H1 (cell line): ENCODE data around the gene PARD3. TPM values are rescaled to one million over a fixed set of nuclear protein-coding genes. Genes with fewer than 3 reads are reported as not detected.

Experiments used
- CTCF ChIA-PET: fragments of 300-600 bp; sonication (Branson Sonifier 250); formaldehyde crosslinking; loops from one replicate; lab custom pipeline; 2021; ENCODE audit not compliant: partially characterized antibody; lab: Charles Lee
- POLR2A ChIA-PET: fragments of 300-600 bp; sonication (Branson Sonifier 250); formaldehyde crosslinking; loops from one replicate; lab custom pipeline; 2021; ENCODE audit warnings: inconsistent platforms; ENCODE audit not compliant: partially characterized antibody; lab: Charles Lee
- DNase-seq, 2 experiments: peaks; one replicate each; pipeline versions ENCODE4 v3.0.0 to v3.0.0-alpha.2; 2010 to 2022; ENCODE audit warnings: low spot score in 2 of 2, low read depth in 1 of 2, mixed read lengths in 1 of 2
- FAIRE-seq: peaks from 2 replicates; lab custom pipeline; 2011; peaks lifted over from hg19 to GRCh38; lab: Jason Lieb, UNC
- H2AFZ ChIP-seq: 2 replicates; pipeline ENCODE4 v1.8.1; 2012; ENCODE audit warnings: low read length, inconsistent platforms
- H2AK5ac ChIP-seq: 2 replicates; pipeline ENCODE4 v1.6.1; 2013; ENCODE audit warnings: low read depth, low read length
- H2BK120ac ChIP-seq: replicated peaks from 2 replicates; pipeline ENCODE3; 2013; ENCODE audit warnings: low read depth, low read length, inconsistent platforms
- H2BK12ac ChIP-seq: 2 replicates; pipeline ENCODE4 v1.6.1; 2013; ENCODE audit warnings: low read depth, low read length
- H2BK15ac ChIP-seq: 2 replicates; pipeline ENCODE4 v1.6.1; 2013; ENCODE audit warnings: low read length
- H2BK20ac ChIP-seq: 2 replicates; pipeline ENCODE4 v1.6.1; 2013; ENCODE audit warnings: low read length
- H2BK5ac ChIP-seq: 2 replicates; pipeline ENCODE4 v1.6.1; 2013; ENCODE audit warnings: low read depth, low read length
- H3K14ac ChIP-seq: 2 replicates; pipeline ENCODE4 v1.6.1; 2013; ENCODE audit warnings: inconsistent platforms; ENCODE audit not compliant: insufficient read length
- H3K18ac ChIP-seq: 2 replicates; pipeline ENCODE4 v1.6.1; 2013; ENCODE audit warnings: low read length; ENCODE audit errors: extremely low read depth
- H3K23ac ChIP-seq: 2 replicates; pipeline ENCODE4 v1.6.1; 2013; ENCODE audit warnings: inconsistent platforms; ENCODE audit not compliant: insufficient read length
- H3K23me2 ChIP-seq: 2 replicates; pipeline ENCODE4 v1.6.1; 2013; ENCODE audit warnings: low read depth, low read length
- H3K27ac ChIP-seq: 2 replicates; pipeline ENCODE4 v1.6.1; 2011; ENCODE audit warnings: low read depth, low read length, inconsistent platforms
- H3K27me3 ChIP-seq, 4 experiments: replicated peaks in 1 of 4; 1 replicate in 1 of 4; 2 replicates in 3 of 4; pipeline versions ENCODE4 v1.6.1 to v1.8.1; 2011 to 2013; ENCODE audit warnings: low read length in 3 of 4, mild to moderate bottlenecking in 3 of 4, inconsistent platforms in 2 of 4, mixed read lengths in 2 of 4, moderate library complexity in 1 of 4; ENCODE audit not compliant: control insufficient read depth in 3 of 4, insufficient read depth in 3 of 4; ENCODE audit errors: extremely low read depth in 1 of 4
- H3K36me3 ChIP-seq, 4 experiments: 2 replicates each; pipeline versions ENCODE4 v1.6.1 to v1.8.1; 2011 to 2013; ENCODE audit warnings: mild to moderate bottlenecking in 4 of 4, low read length in 3 of 4, moderate library complexity in 2 of 4, control low read depth in 1 of 4, inconsistent platforms in 1 of 4; ENCODE audit not compliant: insufficient read depth in 4 of 4, control insufficient read depth in 2 of 4
- H3K4ac ChIP-seq: replicated peaks from 2 replicates; pipeline ENCODE3; 2013; ENCODE audit warnings: low read length, low read depth, mixed read lengths, inconsistent platforms; ENCODE audit not compliant: insufficient read length
- H3K4me1 ChIP-seq, 4 experiments: replicated peaks in 1 of 4; 1 replicate in 1 of 4; 2 replicates in 3 of 4; pipeline versions ENCODE4 v1.6.1 to v1.8.1; 2011 to 2013; ENCODE audit warnings: low read length in 3 of 4, inconsistent platforms in 2 of 4, mixed read lengths in 1 of 4; ENCODE audit not compliant: insufficient read depth in 4 of 4, control insufficient read depth in 3 of 4
- H3K4me2 ChIP-seq, 2 experiments: 2 replicates each; pipeline versions ENCODE4 v1.6.1 to v1.8.1; 2011 to 2013; ENCODE audit warnings: low read depth in 2 of 2, low read length in 2 of 2, control low read depth in 1 of 2, inconsistent platforms in 1 of 2, mild to moderate bottlenecking in 1 of 2; ENCODE audit not compliant: insufficient read depth in 1 of 2
- H3K4me3 ChIP-seq, 4 experiments: fragments of 200-600, 300-600 bp in 1 of 4; sonication (generic), shearing (Covaris generic), sonication (Bioruptor Twin) in 1 of 4; 2 replicates each; pipeline versions ENCODE4 v1.5.1 to v1.8.1; 2011 to 2016; ENCODE audit warnings: low read length in 4 of 4, low read depth in 3 of 4, control low read depth in 2 of 4, inconsistent platforms in 2 of 4, mild to moderate bottlenecking in 2 of 4, mixed read lengths in 1 of 4, moderate library complexity in 1 of 4; ENCODE audit not compliant: insufficient read depth in 2 of 4; ENCODE audit errors: extremely low read depth in 1 of 4
- H3K56ac ChIP-seq: replicated peaks from 2 replicates; pipeline ENCODE3; 2013; ENCODE audit warnings: low read depth, mild to moderate bottlenecking, mixed read lengths, low read length, inconsistent platforms; ENCODE audit not compliant: insufficient read length
- H3K79me1 ChIP-seq: 2 replicates; pipeline ENCODE4 v1.6.1; 2013; ENCODE audit warnings: low read depth, low read length, control low read depth
- H3K79me2 ChIP-seq, 2 experiments: 2 replicates each; pipeline versions ENCODE4 v1.6.1 to v1.8.1; 2012 to 2013; ENCODE audit warnings: low read length in 2 of 2, mild to moderate bottlenecking in 2 of 2, inconsistent platforms in 1 of 2; ENCODE audit not compliant: insufficient read depth in 2 of 2, control insufficient read depth in 1 of 2
- H3K9ac ChIP-seq, 4 experiments: replicated peaks in 1 of 4; 1 replicate in 1 of 4; 2 replicates in 3 of 4; pipeline versions ENCODE4 v1.6.1 to v1.8.1; 2011 to 2013; ENCODE audit warnings: low read depth in 3 of 4, low read length in 3 of 4, control low read depth in 2 of 4, mild to moderate bottlenecking in 2 of 4, moderate library complexity in 2 of 4, inconsistent platforms in 1 of 4; ENCODE audit errors: extremely low read depth in 1 of 4
- H3K9me3 ChIP-seq, 2 experiments: 2 replicates each; pipeline versions ENCODE4 v1.6.1 to v1.8.1; 2012 to 2013; ENCODE audit warnings: mild to moderate bottlenecking in 2 of 2, moderate library complexity in 2 of 2, control low read depth in 1 of 2, inconsistent platforms in 1 of 2, low read depth in 1 of 2, low read length in 1 of 2, mixed read lengths in 1 of 2; ENCODE audit not compliant: insufficient read depth in 2 of 2
- H4K20me1 ChIP-seq, 2 experiments: replicated peaks in 1 of 2; 2 replicates each; pipeline versions ENCODE3 to v1.8.1; 2011 to 2013; ENCODE audit warnings: inconsistent platforms in 2 of 2, low read length in 2 of 2, mild to moderate bottlenecking in 1 of 2; ENCODE audit not compliant: insufficient read depth in 2 of 2, control insufficient read depth in 1 of 2
- H4K5ac ChIP-seq: 2 replicates; pipeline ENCODE4 v1.6.1; 2013; ENCODE audit warnings: low read length, low read depth, mixed read lengths, inconsistent platforms; ENCODE audit not compliant: insufficient read length
- H4K8ac ChIP-seq: 2 replicates; pipeline ENCODE4 v1.8.0; 2013; ENCODE audit warnings: mild to moderate bottlenecking, moderate library complexity, low read length, inconsistent platforms; ENCODE audit not compliant: insufficient read depth; ENCODE audit errors: extremely low read depth
- H4K91ac ChIP-seq: replicated peaks from 2 replicates; pipeline ENCODE3; 2013; ENCODE audit warnings: low read length, mixed read lengths, inconsistent platforms; ENCODE audit not compliant: insufficient read length
- ASH2L ChIP-seq: fragments of 200-600, 300-600 bp; sonication (generic); IDR thresholded peaks from one replicate; pipeline ENCODE4 v1.7.1; 2017; ENCODE audit warnings: low read length
- CHD2 ChIP-seq: IDR thresholded peaks from 2 replicates; pipeline ENCODE4 v1.6.1; 2012; ENCODE audit warnings: low read length, improper control_type of control experiment
- KDM1A ChIP-seq: fragments of 200-600, 300-600 bp; sonication (generic); IDR thresholded peaks from 2 replicates; pipeline ENCODE4 v1.7.1; 2016; ENCODE audit warnings: mild to moderate bottlenecking, low read length, borderline replicate concordance
- WGBS, 2 experiments: shearing (Covaris generic) in 1 of 2; methylation state at CpG; one replicate each; pipeline versions ENCODE4 v1.1.6 to v1.1.7; 2013 to 2015; ENCODE audit warnings: low lambda C conversion rate in 2 of 2, mixed read lengths in 2 of 2, inconsistent platforms in 1 of 2, low coverage in 1 of 2, missing lambda C conversion rate in 1 of 2; ENCODE audit not compliant: insufficient replicate concordance in 2 of 2, insufficient coverage in 1 of 2, insufficient read length in 1 of 2; ENCODE audit errors: extremely low coverage in 1 of 2, missing lambda C conversion rate in 1 of 2; 5-methylcytosine and 5-hydroxymethylcytosine counted together
- polyA plus RNA-seq, 7 experiments: library from polyadenylated mRNA; depleted of rRNA in 3 of 7; stranded (reverse) in 5 of 7; unstranded in 2 of 7; fragments of >200 nt in 5 of 7; fragments of 200-250 nt in 2 of 7; gene quantifications; 1 replicate in 5 of 7; 2 replicates in 1 of 7; 4 replicates in 1 of 7; pipeline versions ENCODE4 v1.2.1 to v1.2.3, GENCODE V29; 2011 to 2013; ENCODE audit warnings: missing spikeins in 2 of 7, mixed read lengths in 2 of 7
- total RNA-seq: library from RNA; stranded (reverse); fragmentation: NEBNext Ultra II Directional; extraction: Animal tissue kit (Norgen Biotek cat#: 25700); gene quantifications from 2 replicates; pipeline ENCODE4 v1.2.1, GENCODE V29; 2021

Gene PARD3
- total and polyA plus RNA-seq, 2 of the 8 experiments (the other 6 are each of a cell fraction or from before 2014, with no cell fraction given), result 19.7 to 49.1 TPM

DNA sequence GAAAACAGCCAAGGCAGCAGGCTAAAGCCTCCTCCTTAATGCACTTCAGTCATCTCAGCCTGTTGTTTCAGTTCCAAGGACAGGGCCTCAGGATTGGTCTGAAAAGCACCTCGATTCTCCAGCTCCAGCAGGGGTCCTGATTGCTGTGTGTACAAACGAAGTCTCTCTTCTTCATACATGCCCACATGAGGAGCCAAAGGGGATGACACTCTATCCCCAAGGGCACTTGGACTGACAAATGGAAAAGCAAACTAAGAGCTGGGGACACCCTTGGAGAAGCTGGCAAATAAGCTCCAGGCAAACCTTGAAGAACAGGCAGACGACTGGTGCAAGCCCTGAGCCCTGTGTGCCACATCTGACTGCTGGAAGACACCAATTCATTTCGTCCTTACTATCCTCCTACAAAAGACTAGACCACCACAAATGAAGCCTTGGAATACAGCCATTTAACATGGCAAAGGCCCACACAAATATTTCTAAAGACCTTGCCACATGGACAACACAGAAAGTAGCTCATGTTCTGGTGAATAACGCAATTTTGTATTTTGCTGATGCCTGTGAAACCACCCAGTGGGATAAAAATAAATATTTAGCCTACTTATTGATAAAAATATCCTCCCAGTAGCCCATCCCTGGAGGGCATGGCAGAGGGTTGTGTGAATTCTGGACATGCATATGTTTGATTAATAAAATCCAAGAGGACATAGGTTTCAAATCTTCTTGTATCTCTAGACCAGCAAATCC is 61.9 kb downstream of the PARD3 start:
- Histone ChIP-seq H4K8ac (no peak overlapping the region), H3K56ac (no peak overlapping the region), H3K4me1 (peaks cover 0 to 6% (median 3%) of the 10 kb centered on the region in 4 experiments; a peak in 4 of 7 replicates), H2BK120ac (no peak overlapping the region), H3K79me2 (peaks cover 4 to 92% of the 10 kb centered on the region in 2 experiments; a peak in 3 of 4 replicates), H4K5ac (no peak overlapping the region), H4K91ac (no peak overlapping the region), H3K14ac (no peak overlapping the region), H3K9ac (no peak overlapping the region), H3K9me3 (no peaks in the 10 kb centered on the region), H2BK15ac (no peak overlapping the region), H3K23me2 (peaks cover 2% of the 10 kb centered on the region; the same call in 1 of the 2 replicates), H2BK5ac (no peak overlapping the region), H3K27ac (no peak overlapping the region), H3K27me3 (no peaks in the 10 kb centered on the region), H2BK20ac (no peak overlapping the region), H2AFZ (no peak overlapping the region), H3K23ac (no peak overlapping the region), H4K20me1 (peaks cover under 1 to 4% of the 10 kb centered on the region in 2 experiments), H2BK12ac (no peak overlapping the region), H3K4me3 (no peak overlapping the region), H3K79me1 (peaks cover 16% of the 10 kb centered on the region), H3K4ac (no peak overlapping the region), H3K18ac (no peak overlapping the region), H2AK5ac (no peak overlapping the region), H3K36me3 (no peaks in the 10 kb centered on the region), H3K4me2 (peak overlapping the region in 1 of 2 experiments; percentile 26; a peak in 1 of 4 replicates)
- ChIA-PET POLR2A (interaction anchor here (0.9 to 1.1 kb wide), 2 partner anchors 11 to 13 kb away, joined by 3 to 4 read pairs; no protein-coding TSS in a partner anchor), CTCF (interaction anchor here (0.6 to 5.1 kb wide), 7 partner anchors 10 to 98 kb away, joined by 3 to 28 read pairs (median 4); no protein-coding TSS in a partner anchor)
- no peak for TF ChIP-seq KDM1A
- no peak for TF ChIP-seq ASH2L
- TF ChIP-seq CHD2, result no peak
- no peak for DNase-seq
- WGBS, 2 experiments, result 69% methylated on average over 5 of the region's 5 CpGs; no CpG with 5 or more reads in 1 of the 2 experiments
- FAIRE-seq, result peak; percentile 7
